HG02938 (cell line): Measurements from ENCODE around the gene CALHM2.

ENCODE experiments used
- ATAC-seq: cut with Tn5 transposase; IDR thresholded peaks from one replicate; pipeline ENCODE4 v1.9.1; 2021; ENCODE audit warnings: mild to moderate bottlenecking, moderate library complexity; ENCODE audit not compliant: unreplicated experiment

Gene CALHM2

GRCh38 chr10:103451091-103451813, 918 bp downstream of the CALHM2 start:
- ATAC-seq = no peak

GRCh38 chr10:103450201-103450695, 1.9 kb downstream of the CALHM2 start:
- ATAC-seq = no peak

GRCh38 chr10:103449208-103450144, 2.7 kb downstream of the CALHM2 start:
- no peak for ATAC-seq

- no peak for ATAC-seq
Measured at GRCh38 chr10:103448746-103449145, 3.4 kb downstream of the CALHM2 start.

- no peak for ATAC-seq
Measured at GRCh38 chr10:103447187-103447586, 5.0 kb downstream of the CALHM2 start.

- ATAC-seq = no peak
Measured at GRCh38 chr10:103445767-103446567, 6.2 kb downstream of the CALHM2 start.

- ATAC-seq = no peak
Measured at GRCh38 chr10:103445366-103445765, 6.8 kb downstream of the CALHM2 start.

GRCh38 chr10:103444478-103444877, 7.7 kb downstream of the CALHM2 start:
- ATAC-seq = no peak

GRCh38 chr10:103443475-103444185, 8.5 kb downstream of the CALHM2 start:
- ATAC-seq = no peak

GRCh38 chr10:103442031-103442461, 10.1 kb downstream of the CALHM2 start:
- no peak for ATAC-seq

GRCh38 chr10:103441611-103442010, 10.6 kb downstream of the CALHM2 start:
- ATAC-seq = no peak

GRCh38 chr10:103441206-103441605, 11.0 kb downstream of the CALHM2 start:
- ATAC-seq = no peak

GRCh38 chr10:103440416-103440815, 11.8 kb downstream of the CALHM2 start:
- no peak for ATAC-seq

- no peak for ATAC-seq
Measured at GRCh38 chr10:103439776-103440175, 12.4 kb downstream of the CALHM2 start.

GRCh38 chr10:103433858-103434257, 18.3 kb downstream of the CALHM2 start:
- ATAC-seq = no peak

- no peak for ATAC-seq
Measured at GRCh38 chr10:103431902-103432301, 20.3 kb downstream of the CALHM2 start.

GRCh38 chr10:103429647-103430046, 22.5 kb downstream of the CALHM2 start:
- no peak for ATAC-seq

- no peak for ATAC-seq
Measured at GRCh38 chr10:103428989-103429643, 23.1 kb downstream of the CALHM2 start.

GRCh38 chr10:103427866-103428265, 24.3 kb downstream of the CALHM2 start:
- no peak for ATAC-seq

GRCh38 chr10:103423748-103424147, 28.4 kb downstream of the CALHM2 start:
- no peak for ATAC-seq
